Right lung (tissue), 5 donors: ENCODE measurements around the gene HMGXB3. TPM values are rescaled to one million over a fixed set of nuclear protein-coding genes. Genes with fewer than 3 reads are reported as not detected.
"Not testable (repeated sequence)": the region's sequence is repeated elsewhere in the genome, so short reads cannot be mapped to it uniquely, and the experiment has no call there.

Experiments
- DNase-seq, 2 donors: peaks; one replicate each; pipeline ENCODE4 v3.0.0-alpha.2; 2013
- polyA plus RNA-seq, 5 donors: library from polyadenylated mRNA; unstranded; fragments of 120-200 nt; gene quantifications; one replicate each; pipeline versions ENCODE4 v1.2.1 to v1.2.3, GENCODE V29; 2013; ENCODE audit warnings: inconsistent platforms in 1 of 5, low replicate concordance in 1 of 5; ENCODE audit not compliant: insufficient read length in 5 of 5, insufficient read depth in 1 of 5

HMGXB3 gene
- polyA plus RNA-seq, 5 donors: 32.9 to 47.0 (median 40.3) TPM

GRCh38 chr5:150021491-150022157 is 21.1 kb downstream of the HMGXB3 start:
- no peak for DNase-seq

GRCh38 chr5:150022158-150022531 is 21.6 kb downstream of the HMGXB3 start:
- no peak for DNase-seq

GRCh38 chr5:150022681-150023080 is 22.1 kb downstream of the HMGXB3 start:
- no peak for DNase-seq

DNA sequence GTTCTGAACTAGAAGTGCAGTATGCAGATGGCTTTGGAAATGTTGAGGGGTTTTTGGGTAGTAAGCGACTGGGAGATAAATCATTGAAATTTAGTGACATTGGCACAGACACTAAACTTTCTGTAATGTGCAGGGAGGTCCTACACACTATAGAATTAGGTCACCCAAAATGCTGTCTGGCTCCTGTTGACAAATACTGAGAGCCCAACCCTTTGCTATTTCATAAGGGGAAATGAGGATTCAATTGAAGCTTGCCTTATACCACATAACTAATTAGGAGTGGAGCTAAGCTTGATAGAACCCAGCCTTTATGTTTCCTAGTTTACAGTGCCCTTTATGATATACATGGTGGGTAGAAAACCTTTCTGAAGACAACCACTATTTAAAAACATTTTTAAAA is 22.6 kb downstream of the HMGXB3 start:
- no peak for DNase-seq

DNA sequence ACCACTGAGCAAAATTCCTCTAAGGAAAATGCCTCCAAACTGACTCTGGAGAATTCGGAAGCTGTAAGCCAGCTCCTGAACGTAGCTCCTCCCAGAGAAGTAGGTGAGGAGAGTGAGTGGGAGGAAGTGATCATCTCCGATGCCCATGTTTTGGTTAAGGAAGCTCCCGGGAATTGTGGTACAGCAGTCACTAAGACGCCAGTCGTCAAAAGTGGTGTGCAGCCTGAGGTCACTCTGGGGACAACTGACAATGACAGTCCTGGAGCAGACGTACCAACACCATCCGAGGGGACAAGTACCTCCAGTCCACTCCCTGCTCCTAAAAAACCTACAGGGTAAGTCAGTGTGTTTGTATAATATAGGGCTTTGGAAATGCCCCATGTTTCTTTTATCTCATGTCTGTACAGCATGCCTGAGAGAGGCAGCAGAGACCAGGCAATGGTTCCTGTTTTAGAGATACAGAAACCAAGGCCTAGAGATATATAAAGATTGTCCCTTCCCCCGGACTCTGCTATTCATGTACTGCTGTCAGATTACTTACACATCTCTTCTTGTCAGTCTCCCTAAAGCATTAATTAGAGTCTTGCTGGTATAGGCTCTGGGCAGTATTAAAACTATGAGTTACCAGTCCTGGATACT is 23.9 kb downstream of the HMGXB3 start:
- DNase-seq: no peak

GRCh38 chr5:150026682-150027172 is 26.2 kb downstream of the HMGXB3 start:
- DNase-seq: no peak

DNA sequence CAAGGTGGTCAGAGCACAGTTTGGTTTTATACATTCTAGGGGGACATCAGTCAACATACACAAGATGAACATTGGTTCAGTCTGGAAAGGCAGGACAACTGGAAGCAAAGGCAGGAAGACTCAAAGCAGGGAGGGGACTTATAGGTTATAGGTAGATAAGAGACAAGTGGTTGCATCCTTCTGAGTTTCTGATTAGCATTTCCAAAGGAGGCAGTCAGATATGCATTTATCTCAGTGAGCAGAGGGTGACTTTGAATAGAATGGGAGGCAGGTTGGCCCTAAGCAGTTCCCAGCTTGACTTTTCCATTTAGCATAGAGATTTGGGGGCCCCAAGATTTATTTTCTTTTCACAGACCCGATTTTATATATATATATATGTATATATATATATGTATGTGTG is 27.5 kb downstream of the HMGXB3 start:
- not testable (repeated sequence) for DNase-seq

DNA sequence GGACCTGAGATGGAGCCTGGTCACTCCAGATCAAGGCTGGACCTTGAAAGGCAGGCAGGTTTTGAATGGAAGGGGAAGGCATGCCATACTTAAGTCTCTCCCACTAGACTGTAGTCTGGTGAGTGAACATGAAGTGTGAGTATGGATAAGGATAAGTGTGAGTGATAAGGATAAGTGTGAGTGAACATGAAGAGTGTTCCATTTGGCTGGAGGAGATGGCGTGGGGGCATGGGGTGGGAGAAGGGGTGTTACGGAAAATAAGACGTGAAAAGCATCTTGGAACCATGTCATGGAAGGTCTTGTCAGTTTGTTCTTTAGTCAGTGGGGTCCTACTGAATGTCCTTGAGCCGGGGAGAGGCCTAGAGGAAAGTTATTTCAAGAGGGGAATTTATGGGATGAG is 32.8 kb downstream of the HMGXB3 start:
- no peak for DNase-seq

- no peak for DNase-seq
Observed at GRCh38 chr5:150034662-150035061, 34.1 kb downstream of the HMGXB3 start.

DNA sequence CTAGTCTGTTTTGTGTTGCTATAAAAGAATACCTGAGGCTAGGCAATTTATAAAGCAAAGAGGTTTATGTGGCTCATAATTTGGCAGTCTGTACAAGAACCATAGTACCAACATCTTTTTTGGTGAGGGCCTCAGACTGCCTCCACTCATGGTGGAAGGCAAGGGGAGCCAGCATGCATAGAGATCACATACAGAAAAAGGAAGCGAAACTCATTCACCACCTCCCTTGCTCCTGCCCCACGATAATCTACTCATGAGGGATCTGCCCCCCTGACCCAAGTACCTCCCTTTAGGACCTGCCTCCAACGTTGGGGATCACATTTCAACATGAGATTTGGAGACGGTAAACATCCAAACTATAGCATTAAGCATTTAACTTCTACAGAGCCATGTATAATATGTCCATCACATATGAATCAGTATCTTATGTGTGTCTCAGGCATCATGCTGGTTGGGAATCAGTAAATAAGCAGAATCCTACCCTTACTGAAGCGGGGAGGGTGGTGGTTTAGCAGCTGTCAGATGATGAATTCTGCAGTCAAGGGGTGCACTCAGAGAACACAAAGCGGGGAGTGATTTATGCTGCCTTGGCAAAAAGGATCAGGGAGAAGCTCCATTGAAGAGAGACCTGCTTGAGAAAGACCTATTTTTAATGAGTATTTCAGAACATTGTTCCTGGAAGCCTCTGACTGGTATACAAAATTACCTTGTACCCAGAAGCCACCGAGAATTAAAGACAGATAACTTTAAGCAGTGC is 34.8 kb downstream of the HMGXB3 start:
- no peak for DNase-seq

DNA sequence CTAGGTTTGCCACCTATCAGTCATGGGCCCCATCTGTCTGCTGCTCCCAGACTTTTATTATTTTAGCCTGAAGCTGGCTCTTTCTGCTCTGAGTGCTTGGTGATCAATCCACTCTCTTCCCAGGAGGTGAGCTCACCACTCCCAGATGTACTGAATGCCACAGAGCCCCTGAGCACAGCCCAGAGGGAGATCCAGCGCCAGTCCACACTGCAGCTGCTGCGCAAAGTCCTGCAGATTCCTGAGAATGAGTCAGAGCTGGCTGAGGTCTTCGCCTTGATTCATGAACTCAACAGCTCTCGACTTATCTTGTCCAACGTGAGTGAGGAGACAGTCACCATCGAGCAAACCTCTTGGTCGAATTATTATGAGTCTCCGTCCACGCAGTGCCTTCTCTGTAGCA is 36.0 kb downstream of the HMGXB3 start:
- DNase-seq: no peak

DNA sequence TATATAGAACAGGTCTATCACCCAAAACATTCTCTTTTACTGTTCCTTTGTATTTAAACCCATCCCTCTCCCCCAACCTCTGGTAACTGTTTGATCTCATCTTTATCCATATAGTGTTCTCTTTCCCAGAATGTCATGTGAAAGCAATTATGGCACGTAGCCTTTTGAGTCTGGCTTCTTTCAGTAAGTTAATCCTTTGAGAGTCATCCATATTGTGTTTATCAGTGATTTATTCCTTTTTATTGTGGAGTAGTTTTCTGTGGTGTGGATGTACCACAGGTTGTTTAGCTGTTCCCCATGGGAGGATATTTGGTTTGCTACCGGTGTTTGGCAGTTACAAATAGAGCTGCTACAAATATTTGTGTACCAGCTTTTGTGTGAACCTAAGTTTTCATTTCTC is 38.0 kb downstream of the HMGXB3 start:
- DNase-seq: no peak

- DNase-seq: no peak
Observed at GRCh38 chr5:150042459-150042858, 41.9 kb downstream of the HMGXB3 start.

GRCh38 chr5:150043657-150044328 is 43.3 kb downstream of the HMGXB3 start:
- DNase-seq: no peak

- DNase-seq: no peak
Observed at GRCh38 chr5:150044329-150044681, 43.8 kb downstream of the HMGXB3 start.

GRCh38 chr5:150044712-150045111 is 44.2 kb downstream of the HMGXB3 start:
- no peak for DNase-seq

- no peak for DNase-seq
Observed at GRCh38 chr5:150045549-150045948, 45.0 kb downstream of the HMGXB3 start.

DNA sequence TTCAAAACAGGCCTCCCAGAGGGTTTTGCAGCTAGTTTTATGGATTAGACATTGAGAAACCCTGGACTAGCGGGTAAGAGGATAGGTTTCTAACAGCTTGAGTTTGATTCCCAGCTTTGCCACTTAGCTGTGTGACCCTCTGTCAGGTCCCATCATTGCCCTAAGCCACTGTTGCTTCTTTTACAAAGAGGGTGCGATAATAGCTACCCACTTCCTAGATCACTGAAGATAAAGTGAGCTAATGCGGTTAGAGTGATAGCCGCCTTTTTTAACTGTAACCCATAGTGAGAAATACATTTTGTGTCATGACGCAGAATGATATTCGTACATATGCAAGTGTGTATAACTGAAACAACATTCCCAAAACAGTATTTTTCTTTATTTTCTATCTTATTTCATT is 45.5 kb downstream of the HMGXB3 start:
- DNase-seq: no peak

DNA sequence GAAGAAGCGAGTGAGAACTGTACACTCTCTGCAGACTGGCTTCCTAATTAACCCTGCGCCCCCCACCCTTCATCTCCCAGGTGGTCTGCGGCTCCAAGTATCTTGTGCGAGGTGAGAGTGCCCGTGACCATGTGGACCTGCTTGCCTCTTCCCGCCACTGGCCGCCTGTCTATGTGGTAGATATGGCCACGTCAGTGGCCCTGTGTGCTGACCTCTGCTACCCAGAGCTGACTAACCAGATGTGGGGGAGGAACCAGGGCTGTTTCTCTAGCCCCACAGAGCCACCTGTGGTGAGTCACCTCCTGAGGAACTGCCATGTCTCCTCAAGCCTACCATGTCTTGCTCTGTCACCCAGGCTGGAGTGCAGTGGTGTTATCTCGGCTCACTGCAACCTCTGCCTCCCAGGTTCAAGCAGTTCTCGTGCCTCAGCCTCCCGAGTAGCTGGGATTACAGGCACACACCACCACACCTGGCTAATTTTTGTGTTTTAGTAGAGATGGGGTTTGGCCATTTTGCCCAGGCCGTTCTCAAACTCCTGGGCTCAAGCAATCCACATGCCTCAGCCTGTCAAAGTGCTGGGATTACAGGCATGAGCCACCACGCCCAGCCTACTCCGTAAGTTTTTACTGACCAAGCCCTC is 49.8 kb downstream of the HMGXB3 start:
- DNase-seq: not testable (repeated sequence)

DNA sequence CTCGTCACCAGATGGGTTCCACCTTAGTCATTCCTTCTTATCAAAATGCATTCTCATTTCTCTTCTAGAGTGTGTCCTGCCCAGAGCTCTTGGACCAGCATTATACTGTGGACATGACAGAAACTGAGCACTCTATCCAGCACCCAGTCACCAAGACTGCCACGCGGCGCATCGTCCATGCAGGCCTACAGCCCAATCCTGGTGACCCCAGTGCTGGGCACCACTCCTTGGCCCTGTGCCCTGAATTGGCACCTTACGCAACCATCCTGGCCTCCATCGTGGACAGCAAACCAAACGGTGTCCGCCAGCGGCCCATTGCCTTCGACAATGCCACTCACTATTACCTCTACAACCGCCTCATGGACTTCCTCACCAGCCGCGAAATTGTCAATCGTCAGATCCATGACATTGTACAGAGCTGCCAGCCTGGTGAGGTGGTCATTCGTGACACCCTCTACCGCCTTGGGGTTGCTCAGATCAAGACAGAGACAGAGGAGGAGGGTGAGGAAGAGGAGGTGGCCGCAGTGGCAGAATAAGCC is 51.2 kb downstream of the HMGXB3 start:
- DNase-seq: no peak

DNA sequence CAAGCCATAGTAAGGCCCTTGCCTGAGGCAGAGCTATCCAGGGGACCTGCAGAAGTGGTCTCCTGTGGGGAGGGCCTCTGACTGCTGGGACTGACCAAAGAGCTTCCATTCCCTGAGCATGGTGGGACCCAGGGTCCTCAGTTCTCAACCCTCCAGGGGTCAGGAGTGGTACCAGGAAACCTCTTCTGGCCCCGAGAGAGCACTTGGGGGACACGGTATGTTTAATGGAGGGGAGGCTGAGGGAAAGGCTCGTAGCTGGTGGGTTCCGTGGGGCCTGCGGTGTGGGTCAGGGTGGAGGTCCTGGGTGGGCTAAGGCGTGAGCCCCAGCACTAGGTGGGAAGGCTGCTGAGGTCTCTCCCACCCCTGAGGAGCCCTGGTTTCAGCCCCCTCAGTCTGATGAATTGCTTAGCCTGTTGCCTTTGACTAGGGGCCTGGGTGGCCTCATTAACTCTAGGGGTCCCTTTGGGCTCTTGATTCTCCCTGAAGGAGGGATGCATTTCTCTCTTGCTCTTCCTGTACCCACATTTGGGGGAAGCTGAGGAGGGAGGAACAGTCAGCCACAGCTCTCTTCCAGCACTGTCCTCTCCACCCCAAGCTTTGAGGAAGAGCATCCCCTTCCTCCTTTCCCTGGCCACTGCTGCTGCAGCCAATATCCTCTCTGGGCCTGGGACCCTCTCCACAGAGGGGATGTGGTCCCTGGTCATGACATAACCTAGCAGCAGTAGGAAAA is 51.9 kb downstream of the HMGXB3 start:
- no peak for DNase-seq
